ENCODE data around the gene PIGZ.

- TF ChIP-seq CTCF (IDR thresholded peaks at IDR 0.05) (no peak), POLR2AphosphoS5 (IDR thresholded peaks at IDR 0.05) (no peak), POLR2A (IDR thresholded peaks at IDR 0.05) (no peak)
Observed at GRCh38 chr3:196981657-196982056, 13.0 kb upstream of the PIGZ start.
